SK-N-MC (cell line): ENCODE measurements around the gene CDC42SE2.
A peak's percentile ranks its signal among the peaks of the same experiment; 100 is the strongest.

ENCODE experiments used
- EZH2 ChIP-seq: fragments of 200-600 bp; sonication (generic); IDR thresholded peaks from one replicate; pipeline ENCODE4 v1.6.1; 2017; ENCODE audit warnings: antibody characterized with exemption
- POLR2AphosphoS5 ChIP-seq: IDR thresholded peaks from 2 replicates; pipeline ENCODE4 v1.6.1; 2012; ENCODE audit warnings: mild to moderate bottlenecking, low read depth, low read length, borderline replicate concordance

DNA sequence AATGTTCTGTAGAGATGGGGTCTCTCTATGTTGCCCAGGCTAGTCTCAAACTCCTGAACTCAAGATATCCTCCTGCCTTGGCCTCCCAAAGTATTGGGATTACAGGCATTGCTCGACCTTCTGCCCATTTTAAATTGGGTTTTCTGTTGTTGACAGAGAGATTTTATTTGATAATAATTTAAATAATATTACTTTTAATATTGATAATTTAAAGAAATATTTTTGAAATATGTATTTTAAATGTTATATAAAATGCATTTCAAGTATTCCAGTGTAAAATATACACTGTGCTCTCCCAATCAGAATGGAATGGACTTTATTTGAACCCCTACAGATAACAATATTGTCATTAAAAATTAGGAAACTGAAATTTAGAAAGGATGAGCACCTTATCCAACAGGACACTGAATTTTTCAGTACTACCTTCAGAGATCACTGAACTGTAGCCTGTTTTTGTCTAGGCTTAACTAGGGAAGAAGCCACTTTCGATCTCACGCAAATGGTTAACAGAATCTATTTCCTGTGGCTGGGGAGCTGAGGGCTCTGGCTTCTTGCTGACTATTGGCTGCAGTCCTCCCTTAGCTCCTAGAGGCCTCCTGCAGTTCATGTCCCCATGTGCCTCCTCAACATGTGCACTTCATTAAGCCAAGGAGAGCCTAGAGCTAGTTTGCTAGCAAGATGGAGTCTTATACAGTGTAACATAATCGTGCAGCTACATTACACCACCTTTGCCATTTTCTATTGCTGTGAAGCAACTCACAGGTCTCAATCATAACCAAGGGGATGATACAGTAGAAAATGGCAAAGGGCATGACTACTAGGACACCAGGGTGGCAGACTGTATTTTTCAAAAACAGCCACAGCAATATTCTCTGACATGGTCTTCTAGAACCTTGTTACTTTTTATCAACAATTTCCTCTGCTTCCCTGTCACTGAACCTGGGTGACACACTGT, 150.0 kb downstream of the CDC42SE2 start:
- peak; percentile 40; the same call in 1 of the 2 replicates for TF ChIP-seq POLR2AphosphoS5
- TF ChIP-seq EZH2: no peak
